GM19324 (cell line): ENCODE data around the gene MTAP.

Experiments
- ATAC-seq: cut with Tn5 transposase; IDR thresholded peaks from one replicate; pipeline ENCODE4 v1.9.1; 2021; ENCODE audit warnings: mild to moderate bottlenecking, moderate library complexity; ENCODE audit not compliant: unreplicated experiment, low FRiP score

The MTAP gene

GRCh38 chr9:21804331-21804730 lies 1.9 kb downstream of the MTAP start:
- ATAC-seq: no peak

- ATAC-seq: no peak
These were observed 2.4 kb downstream of the MTAP start for GRCh38 chr9:21804791-21805190.

- no peak for ATAC-seq
These were observed 4.2 kb downstream of the MTAP start for GRCh38 chr9:21806644-21807043.

GRCh38 chr9:21810388-21810787 lies 8.0 kb downstream of the MTAP start:
- no peak for ATAC-seq

- no peak for ATAC-seq
These were observed 8.4 kb downstream of the MTAP start for GRCh38 chr9:21810881-21811280.

- no peak for ATAC-seq
These were observed 9.5 kb downstream of the MTAP start for GRCh38 chr9:21811914-21812313.

- ATAC-seq: no peak
These were observed 10.0 kb downstream of the MTAP start for GRCh38 chr9:21812415-21812814.

GRCh38 chr9:21812946-21813568 lies 10.6 kb downstream of the MTAP start:
- ATAC-seq: peak; percentile 75

GRCh38 chr9:21813575-21814473 lies 11.4 kb downstream of the MTAP start:
- peak; percentile 55 for ATAC-seq

GRCh38 chr9:21815643-21816042 lies 13.2 kb downstream of the MTAP start:
- no peak for ATAC-seq

- ATAC-seq: no peak
These were observed 14.7 kb downstream of the MTAP start for GRCh38 chr9:21817176-21817575.

- ATAC-seq: no peak
These were observed 23.2 kb downstream of the MTAP start for GRCh38 chr9:21825637-21826036.

GRCh38 chr9:21828853-21829410 lies 26.5 kb downstream of the MTAP start:
- no peak for ATAC-seq

GRCh38 chr9:21830589-21830988 lies 28.2 kb downstream of the MTAP start:
- ATAC-seq: no peak

GRCh38 chr9:21831841-21832509 lies 29.5 kb downstream of the MTAP start:
- peak; percentile 34 for ATAC-seq

GRCh38 chr9:21833090-21833801 lies 30.8 kb downstream of the MTAP start:
- ATAC-seq: peak; percentile 86

GRCh38 chr9:21835121-21835520 lies 32.7 kb downstream of the MTAP start:
- ATAC-seq: no peak

GRCh38 chr9:21836437-21837161 lies 34.2 kb downstream of the MTAP start:
- ATAC-seq: no peak

GRCh38 chr9:21837501-21837900 lies 35.1 kb downstream of the MTAP start:
- ATAC-seq: no peak

- no peak for ATAC-seq
These were observed 38.2 kb downstream of the MTAP start for GRCh38 chr9:21840647-21841046.
